DOHH2 (cell line): ENCODE data around the gene SMIM5.

Source experiments
- H3F3A ChIP-seq: fragments of 200-600 bp; sonication (generic), shearing (Covaris generic); 2 replicates; pipeline ENCODE4 v1.6.0; 2016; ENCODE audit warnings: antibody characterized with exemption, mild to moderate bottlenecking; ENCODE audit not compliant: control insufficient read depth, insufficient read depth
- H3K27ac ChIP-seq: fragments of 200-600 bp; sonication (generic); 2 replicates; pipeline ENCODE4 v1.5.1; 2014; ENCODE audit warnings: low read depth, mild to moderate bottlenecking, low read length, moderate library complexity
- H3K27me3 ChIP-seq: fragments of 200-600 bp; sonication (generic); 2 replicates; pipeline ENCODE4 v1.6.1; 2014; ENCODE audit warnings: mild to moderate bottlenecking, low read length, mixed read lengths; ENCODE audit not compliant: control insufficient read depth
- H3K36me3 ChIP-seq: fragments of 200-600 bp; sonication (generic); 2 replicates; pipeline ENCODE4 v1.6.1; 2014; ENCODE audit warnings: mild to moderate bottlenecking, low read length, moderate library complexity, mixed read lengths; ENCODE audit not compliant: control insufficient read depth
- H3K4me1 ChIP-seq: fragments of 200-600 bp; sonication (generic); 2 replicates; pipeline ENCODE4 v1.6.1; 2014; ENCODE audit warnings: mild to moderate bottlenecking, low read length, mixed read lengths; ENCODE audit not compliant: control insufficient read depth
- H3K4me2 ChIP-seq: fragments of 200-600 bp; sonication (generic); 2 replicates; pipeline ENCODE4 v1.6.0; 2014; ENCODE audit warnings: mild to moderate bottlenecking, low read length, moderate library complexity
- H3K4me3 ChIP-seq: fragments of 200-600 bp; sonication (generic); 2 replicates; pipeline ENCODE4 v1.5.1; 2014; ENCODE audit warnings: mild to moderate bottlenecking, low read length, mixed read lengths
- H3K79me2 ChIP-seq: fragments of 200-600 bp; sonication (generic); 2 replicates; pipeline ENCODE4 v1.6.1; 2014; ENCODE audit warnings: mild to moderate bottlenecking, low read length, mixed read lengths; ENCODE audit not compliant: control insufficient read depth
- H3K9me2 ChIP-seq: fragments of 200-600 bp; sonication (generic); replicated peaks from 2 replicates; pipeline ENCODE4 v1.6.1; 2014; ENCODE audit warnings: mild to moderate bottlenecking, low read length, mixed read lengths; ENCODE audit not compliant: control insufficient read depth
- H3K9me3 ChIP-seq: fragments of 200-600 bp; sonication (generic); 2 replicates; pipeline ENCODE4 v1.6.1; 2014; ENCODE audit warnings: antibody characterized with exemption, low read length, mixed read lengths; ENCODE audit not compliant: control insufficient read depth, insufficient read depth
- H4K20me1 ChIP-seq: fragments of 200-600 bp; sonication (generic); 2 replicates; pipeline ENCODE4 v1.6.0; 2014; ENCODE audit warnings: low read depth, mild to moderate bottlenecking, antibody characterized with exemption, low read length, moderate library complexity; ENCODE audit not compliant: control insufficient read depth, insufficient read depth
- CTCF ChIP-seq: fragments of 200-600 bp; sonication (generic); IDR thresholded peaks from one replicate; pipeline ENCODE4 v1.5.1; 2014; ENCODE audit warnings: antibody characterized with exemption, mild to moderate bottlenecking, low read depth, low read length; ENCODE audit not compliant: poor library complexity, severe bottlenecking
- EZH2phosphoT487 ChIP-seq: fragments of 200-600 bp; sonication (generic); IDR thresholded peaks from 2 replicates; pipeline ENCODE4 v1.6.1; 2017; ENCODE audit warnings: borderline replicate concordance, mild to moderate bottlenecking, antibody characterized with exemption, low read length, moderate library complexity, mixed read lengths

The SMIM5 gene

DNA sequence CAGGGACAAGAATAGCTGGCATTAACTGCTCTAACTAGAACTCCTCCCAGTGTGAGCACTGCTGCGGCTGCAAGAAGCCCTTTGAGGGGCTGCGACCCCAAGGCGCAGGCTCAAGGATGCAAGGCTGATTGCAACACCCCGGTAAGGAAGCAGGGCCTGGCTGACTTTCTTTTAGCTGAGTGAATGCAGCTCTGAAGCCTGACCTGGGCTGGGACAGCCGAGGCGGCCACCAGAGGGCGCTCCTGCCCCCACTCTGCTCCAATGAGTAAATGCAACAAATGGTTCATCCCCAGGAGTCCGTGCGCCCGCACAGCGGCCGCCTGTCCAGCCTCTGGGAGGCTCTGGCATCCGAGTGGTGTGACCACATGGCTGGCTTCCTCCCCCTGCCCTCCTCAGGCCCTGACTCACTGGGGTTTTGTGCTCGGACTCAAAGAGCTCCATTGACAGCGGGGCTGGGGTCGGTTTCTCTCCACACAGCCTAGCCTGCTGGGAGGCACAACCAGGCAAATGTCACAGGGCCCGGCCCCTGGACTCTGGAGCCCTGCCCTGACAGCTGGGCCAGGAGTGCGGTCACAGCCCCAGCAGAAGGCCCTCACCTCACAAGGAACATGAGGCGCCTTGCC lies at the start of gene SMIM5:
SMIM5 (plus strand) TSS at position 572 of the 623 bp plus-strand sequence. CDS start 6,768 bp downstream, outside the sequence.
- TF ChIP-seq EZH2phosphoT487 = no peak
- peak; percentile 91 for TF ChIP-seq CTCF
- no peaks in the 10 kb centered on the region for H3K27me3 ChIP-seq
- no peaks in the 10 kb centered on the region for H4K20me1 ChIP-seq
- H3K27ac ChIP-seq = no peak within 1 kb of the TSS
- no peaks in the 10 kb centered on the region; the same call in 1 of the 2 replicates for H3K79me2 ChIP-seq
- H3K4me3 ChIP-seq = no peak within 1 kb of the TSS
- H3K4me1 ChIP-seq = peaks cover 21% of the 10 kb centered on the region
- H3K36me3 ChIP-seq = peaks cover 54% of the 10 kb centered on the region
- no peaks in the 10 kb centered on the region for H3K9me3 ChIP-seq
- H3K9me2 ChIP-seq = no peaks in the 10 kb centered on the region
- H3K4me2 ChIP-seq = peak within 1 kb of the TSS; percentile 37
- H3F3A ChIP-seq = no peaks in the 10 kb centered on the region

- Histone ChIP-seq H3K9me2 (no peaks in the 10 kb centered on the region), H3K4me1 (peaks cover 28% of the 10 kb centered on the region), H3F3A (no peaks in the 10 kb centered on the region), H3K4me3 (no peak overlapping the region), H3K4me2 (peak overlapping the region; percentile 16; the same call in 1 of the 2 replicates), H3K79me2 (no peaks in the 10 kb centered on the region), H4K20me1 (no peaks in the 10 kb centered on the region), H3K27me3 (peaks cover 40% of the 10 kb centered on the region), H3K36me3 (no peaks in the 10 kb centered on the region), H3K9me3 (no peaks in the 10 kb centered on the region), H3K27ac (no peak overlapping the region)
- no peak for TF ChIP-seq CTCF
- no peak for TF ChIP-seq EZH2phosphoT487
These were observed 48.4 kb upstream of the SMIM5 start for GRCh38 chr17:75584849-75585175.

DNA sequence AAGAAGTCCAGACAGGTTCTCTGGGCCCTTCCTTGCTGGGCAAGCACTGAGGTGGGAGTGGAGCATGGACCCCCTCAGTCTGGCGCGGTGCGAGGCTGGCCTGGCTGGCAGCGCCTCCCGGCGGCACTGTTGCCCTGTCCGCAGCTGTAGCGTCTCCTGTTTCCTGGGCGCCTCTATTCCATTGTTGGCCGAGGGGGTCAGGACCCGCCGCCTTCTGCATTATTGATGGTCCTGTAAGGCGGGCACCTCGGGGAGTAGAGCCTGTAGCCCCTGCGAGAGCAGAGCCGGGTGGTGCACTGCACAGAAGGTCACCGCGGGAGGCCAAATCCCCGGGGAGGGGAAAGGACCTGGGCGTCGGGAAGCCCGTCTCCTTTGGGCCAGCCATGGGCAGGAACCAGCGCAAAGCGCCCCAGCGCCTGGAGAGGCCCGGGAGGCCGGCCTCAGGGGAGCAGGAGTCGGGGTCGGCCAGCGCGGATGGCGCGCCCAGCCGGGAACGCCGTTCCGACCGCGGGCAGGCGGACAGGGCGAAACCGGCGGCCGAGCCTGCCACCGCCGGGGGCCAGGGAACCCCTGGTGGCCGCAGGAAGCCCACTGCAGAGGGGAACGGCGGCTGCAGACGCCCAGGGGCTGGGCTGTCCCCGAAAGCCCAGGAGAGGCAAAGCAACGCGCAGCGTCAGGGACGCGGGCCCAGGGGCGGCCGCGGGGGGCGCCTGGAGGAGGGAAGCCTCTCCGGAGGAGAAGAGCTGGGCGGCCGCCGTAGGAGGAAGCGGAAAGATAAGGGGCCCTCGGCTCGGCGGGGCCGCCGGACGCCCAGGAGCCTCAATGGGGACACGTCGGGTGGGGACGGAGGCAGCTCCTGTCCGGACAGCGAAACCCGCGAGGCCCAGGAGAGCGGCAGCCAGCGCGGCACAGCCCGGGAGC lies 45.3 kb upstream of the SMIM5 start, which contains the start of gene MYO15B:
MYO15B (plus strand) TSS at position 126 of the 921 bp plus-strand sequence; CDS start at position 384, 258 bp downstream.
- H3K9me2 ChIP-seq = no peaks in the 10 kb centered on the region
- no peaks in the 10 kb centered on the region for H3K36me3 ChIP-seq
- TF ChIP-seq CTCF (peak; percentile 18), EZH2phosphoT487 (peak; percentile 97)
- no peaks in the 10 kb centered on the region for H3K9me3 ChIP-seq
- H3K4me3 ChIP-seq = peak within 1 kb of the TSS; percentile 35
- H3K27ac ChIP-seq = no peak within 1 kb of the TSS
- peaks cover 34% of the 10 kb centered on the region for H3K4me1 ChIP-seq
- H3K79me2 ChIP-seq = no peaks in the 10 kb centered on the region
- H3K4me2 ChIP-seq = peak within 1 kb of the TSS; percentile 54
- H4K20me1 ChIP-seq = no peaks in the 10 kb centered on the region
- peaks cover 63% of the 10 kb centered on the region for H3K27me3 ChIP-seq
- no peaks in the 10 kb centered on the region for H3F3A ChIP-seq
